Right cardiac atrium (tissue), 5 donors: ENCODE data around the gene DNAJB7. TPM values are rescaled to one million over a fixed set of nuclear protein-coding genes. Genes with fewer than 3 reads are reported as not detected.

Source experiments
- ATAC-seq, 2 donors: fragments of 200-7000 bp; cut with Tn5 transposase; one replicate each; pipeline versions ENCODE4 v1.8.0 to v1.9.1; 2020; ENCODE audit warnings: moderate library complexity in 2 of 2, mild to moderate bottlenecking in 1 of 2
- DNase-seq, 3 donors: peaks; one replicate each; pipeline ENCODE4 v3.0.0-alpha.2; 2020
- H3K27ac ChIP-seq: one replicate; pipeline ENCODE4 v1.5.1; 2013; ENCODE audit warnings: mild to moderate bottlenecking, low read length, control low read depth, moderate library complexity
- H3K27me3 ChIP-seq: one replicate; pipeline ENCODE4 v1.6.1; 2013; ENCODE audit not compliant: control insufficient read depth, insufficient read depth
- H3K4me1 ChIP-seq: one replicate; pipeline ENCODE4 v1.6.1; 2013; ENCODE audit warnings: low read length; ENCODE audit not compliant: control insufficient read depth, insufficient read depth
- H3K4me3 ChIP-seq: one replicate; pipeline ENCODE4 v1.5.1; 2013; ENCODE audit warnings: low read length, control low read depth
- H3K9me3 ChIP-seq: one replicate; pipeline ENCODE4 v1.6.1; 2013; ENCODE audit warnings: low read length; ENCODE audit not compliant: control insufficient read depth
- WGBS: extraction: QIAGEN DNeasy Blood & Tissue Kit; methylation state at CpG from one replicate; pipeline ENCODE4 v1.1.7; 2013; 5-methylcytosine and 5-hydroxymethylcytosine counted together
- intact Hi-C, 4 donors: fragments of 100-400 bp; cut with DNase I; formaldehyde crosslinking; loops; one replicate each; pipeline versions ENCODE4 v1.11.0 to v1.14.0; 2022 to 2023
- long read RNA-seq, 4 donors: library from polyadenylated mRNA; unstranded; transcript quantifications; one replicate each; pipeline ENCODE4 v2.0.0, GENCODE V29; 2020 to 2021
- polyA plus RNA-seq: library from polyadenylated mRNA; stranded (reverse); fragments of 200-250 nt; gene quantifications from one replicate; pipeline ENCODE4 v1.2.3, GENCODE V29; 2013
- total RNA-seq, 4 donors: library from RNA; stranded (reverse); fragmentation: NEBNext Ultra II Directional; extraction: Animal tissue kit (Norgen Biotek cat#: 25700); gene quantifications; one replicate each; pipeline ENCODE4 v1.2.1, GENCODE V29; 2021
- donor health status: healthy with polysubstance abuse.
- donor health status: DM: no; HTN: yes; CAD: no.
- donor health status: DM: no; HTN: no; CAD: no.
- donor health status: DM: no; HTN: yes; CAD: no; lungs with severe emphysema.
- donor health status: DM: yes; HTN: yes; CAD: no.

Gene DNAJB7
- total RNA-seq: not detected
- polyA plus RNA-seq: not detected
- long read RNA-seq, donor 1, partial matches to known transcripts: 0 of 2 reads
- long read RNA-seq, donor 1, other reads (novel, unspliced or antisense): 0 of 2 reads
- long read RNA-seq, donor 2, partial matches to known transcripts: 0 of 1 reads
- long read RNA-seq, donor 2, other reads (novel, unspliced or antisense): 0 of 1 reads
- long read RNA-seq, donor 3, transcript DNAJB7-201 (1 exons, 2,578 nt): major isoform, 9 of 9 reads
- long read RNA-seq, donor 3, partial matches to known transcripts: 0 of 9 reads
- long read RNA-seq, donor 3, other reads (novel, unspliced or antisense): 0 of 9 reads
- long read RNA-seq, donor 4, partial matches to known transcripts: 0 of 2 reads
- long read RNA-seq, donor 4, other reads (novel, unspliced or antisense): 0 of 2 reads

GRCh38 chr22:40862013-40862412, at the start of gene DNAJB7:
TSS of gene DNAJB7 (minus strand) at chr22:40862113. CDS start at chr22:40861994, 119 bp downstream.
- intact Hi-C loops: no loop called here
- H3K4me3 ChIP-seq: no peak within 1 kb of the TSS
- H3K4me1 ChIP-seq: peaks cover 3% of the 10 kb centered on the region
- no peaks in the 10 kb centered on the region for H3K27me3 ChIP-seq
- ATAC-seq (no peak), DNase-seq (no peak)
- H3K9me3 ChIP-seq: no peaks in the 10 kb centered on the region
- H3K27ac ChIP-seq: no peak within 1 kb of the TSS
- WGBS: 94% methylated on average over 3 of the region's 3 CpGs

- Histone ChIP-seq H3K27ac (no peak overlapping the region), H3K27me3 (no peaks in the 10 kb centered on the region), H3K9me3 (no peaks in the 10 kb centered on the region), H3K4me1 (no peaks in the 10 kb centered on the region), H3K4me3 (no peak overlapping the region)
- intact Hi-C loops: no loop called here
- WGBS: 94% methylated on average over 6 of the region's 6 CpGs
- DNase-seq: no peak
- ATAC-seq: no peak
These were observed 47.0 kb upstream of the DNAJB7 start for GRCh38 chr22:40908895-40909294.

DNA sequence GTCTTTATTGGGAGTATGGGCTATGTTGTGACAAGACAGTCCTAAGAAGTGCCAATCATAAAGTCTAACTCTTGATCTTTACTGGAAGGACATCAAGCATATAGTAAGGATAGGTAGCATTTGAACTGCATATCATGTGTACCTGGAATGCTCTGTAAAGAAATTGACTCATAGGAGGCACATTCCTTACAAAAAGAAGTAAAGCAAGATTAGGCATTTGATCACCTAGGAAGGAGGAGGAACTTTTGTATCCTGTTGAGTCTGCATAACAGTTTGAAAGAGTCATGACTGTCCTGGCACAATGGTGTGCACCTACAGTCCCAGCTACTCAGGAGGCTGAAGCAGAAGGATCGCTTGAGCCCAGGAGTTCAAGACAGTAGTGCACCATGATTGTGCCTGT, 42.2 kb upstream of the DNAJB7 start:
- ATAC-seq: no peak
- H3K27ac ChIP-seq: no peak overlapping the region
- 93% methylated on average over 1 of the region's 1 CpG for WGBS
- no peak overlapping the region for H3K4me3 ChIP-seq
- no peaks in the 10 kb centered on the region for H3K27me3 ChIP-seq
- H3K4me1 ChIP-seq: no peaks in the 10 kb centered on the region
- intact Hi-C loops: no loop called here
- no peak for DNase-seq
- H3K9me3 ChIP-seq: no peaks in the 10 kb centered on the region

DNA sequence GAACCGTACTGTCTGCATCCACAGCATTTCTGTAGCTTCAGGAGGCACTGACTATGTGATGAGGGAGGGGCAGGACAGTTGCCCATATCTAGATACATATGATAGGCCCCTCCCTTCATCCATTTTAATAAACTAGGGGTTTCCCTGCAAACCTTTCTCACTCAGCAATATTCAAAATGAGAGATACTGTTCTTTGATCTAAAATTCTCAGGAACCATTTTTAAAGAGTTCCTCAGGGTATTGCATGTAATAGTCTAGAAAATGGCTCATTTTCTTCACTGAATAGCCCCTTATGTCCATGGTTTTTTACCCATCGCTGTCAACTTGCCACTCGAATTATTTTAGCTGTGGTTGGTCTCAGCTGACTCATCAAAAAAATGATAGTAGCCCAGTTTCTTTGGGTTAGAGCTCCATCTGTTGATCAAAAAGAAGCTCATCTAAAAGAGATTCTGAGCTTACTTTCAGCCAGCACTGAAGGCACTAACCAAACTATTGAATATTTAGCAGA, 37.0 kb upstream of the DNAJB7 start:
- H3K27ac ChIP-seq: no peak overlapping the region
- ATAC-seq (peak; percentile 35 to 36), DNase-seq (no peak)
- H3K9me3 ChIP-seq: no peaks in the 10 kb centered on the region
- H3K4me1 ChIP-seq: peaks cover under 1% of the 10 kb centered on the region
- intact Hi-C loops: no loop called here
- H3K27me3 ChIP-seq: no peaks in the 10 kb centered on the region
- H3K4me3 ChIP-seq: no peak overlapping the region
- 39% methylated on average over 3 of the region's 3 CpGs for WGBS

DNA sequence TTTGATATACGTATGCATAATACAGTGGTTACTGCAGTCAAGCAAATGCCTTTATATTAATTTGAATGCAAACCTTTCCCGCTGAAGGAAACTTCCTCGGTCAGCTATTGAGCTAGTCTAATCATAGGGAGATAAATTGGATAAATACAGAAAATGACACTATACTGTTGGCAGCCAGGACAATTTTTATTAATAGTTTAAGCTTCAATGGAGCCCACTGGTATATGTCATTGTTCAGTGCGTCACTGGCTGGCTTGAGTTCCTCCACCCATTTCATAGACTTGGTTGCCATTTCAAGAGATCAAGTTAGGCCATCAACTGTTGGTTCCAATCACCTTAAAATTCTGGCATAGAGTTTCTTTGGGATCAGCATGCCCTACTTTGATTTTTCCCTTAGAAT, 32.5 kb upstream of the DNAJB7 start:
- ATAC-seq (no peak), DNase-seq (no peak)
- intact Hi-C loops: no loop called here
- H3K4me3 ChIP-seq: no peak overlapping the region
- H3K9me3 ChIP-seq: no peaks in the 10 kb centered on the region
- no peaks in the 10 kb centered on the region for H3K27me3 ChIP-seq
- peaks cover 3% of the 10 kb centered on the region for H3K4me1 ChIP-seq
- H3K27ac ChIP-seq: no peak overlapping the region
- WGBS: 66% methylated on average over 4 of the region's 4 CpGs

DNA sequence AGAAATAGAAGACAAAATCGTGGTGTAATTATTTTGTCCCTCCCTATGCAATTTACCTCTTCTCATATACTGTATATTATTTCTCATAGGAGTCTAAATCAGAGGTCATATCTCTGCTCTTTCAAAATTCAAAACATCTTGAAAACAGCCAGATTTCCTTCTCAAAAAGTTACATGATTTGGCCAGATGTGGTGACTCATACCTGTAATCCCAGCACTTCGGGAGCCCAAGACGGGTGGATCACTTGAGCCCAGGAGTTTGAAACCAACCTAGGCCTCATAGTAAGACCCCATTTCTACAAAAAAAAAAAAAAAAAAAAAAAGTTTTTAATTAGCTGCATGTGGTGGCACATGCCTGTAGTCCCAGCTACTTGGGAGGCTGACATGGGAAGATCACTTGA, 29.0 kb upstream of the DNAJB7 start:
- DNase-seq (no peak), ATAC-seq (no peak)
- no peak overlapping the region for H3K27ac ChIP-seq
- intact Hi-C loops: no loop called here
- no peaks in the 10 kb centered on the region for H3K9me3 ChIP-seq
- H3K4me1 ChIP-seq: peaks cover 3% of the 10 kb centered on the region
- 93% methylated on average over 3 of the region's 3 CpGs for WGBS
- no peak overlapping the region for H3K4me3 ChIP-seq
- no peaks in the 10 kb centered on the region for H3K27me3 ChIP-seq

DNA sequence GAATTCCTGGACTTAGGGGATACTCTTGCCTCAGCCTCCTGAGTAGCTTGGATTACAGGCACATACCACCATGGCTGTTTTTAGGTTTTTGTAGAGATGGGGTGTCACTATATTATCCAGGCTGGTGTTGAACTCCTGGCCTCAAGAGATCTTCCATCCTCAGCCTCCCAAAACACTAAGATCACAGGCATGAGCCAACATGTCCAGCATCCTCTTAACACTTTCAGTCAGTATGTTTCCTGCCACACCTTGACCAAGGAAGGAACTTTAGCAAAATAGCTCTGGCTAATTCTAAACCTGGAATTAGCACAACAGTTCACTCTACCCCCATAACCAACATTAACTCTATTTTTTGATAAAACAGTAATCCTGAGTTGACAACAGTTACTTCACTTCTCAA, 27.2 kb upstream of the DNAJB7 start:
- Histone ChIP-seq H3K27ac (no peak overlapping the region), H3K4me3 (no peak overlapping the region), H3K4me1 (peaks cover 3% of the 10 kb centered on the region), H3K27me3 (no peaks in the 10 kb centered on the region), H3K9me3 (no peaks in the 10 kb centered on the region)
- ATAC-seq: no peak
- DNase-seq: no peak
- intact Hi-C loops: no loop called here

GRCh38 chr22:40878922-40879321, 17.0 kb upstream of the DNAJB7 start:
- no peaks in the 10 kb centered on the region for H3K27me3 ChIP-seq
- intact Hi-C loops: no loop called here
- ATAC-seq: peak in 1 of 2 donors; percentile 68
- H3K4me1 ChIP-seq: no peaks in the 10 kb centered on the region
- no peak overlapping the region for H3K27ac ChIP-seq
- no peak for DNase-seq
- WGBS: 74% methylated on average over 2 of the region's 2 CpGs
- no peak overlapping the region for H3K4me3 ChIP-seq
- no peaks in the 10 kb centered on the region for H3K9me3 ChIP-seq

GRCh38 chr22:40877488-40877887, 15.6 kb upstream of the DNAJB7 start:
- no peaks in the 10 kb centered on the region for H3K9me3 ChIP-seq
- ATAC-seq (no peak), DNase-seq (no peak)
- H3K4me1 ChIP-seq: no peaks in the 10 kb centered on the region
- no peak overlapping the region for H3K27ac ChIP-seq
- no peaks in the 10 kb centered on the region for H3K27me3 ChIP-seq
- intact Hi-C loops: no loop called here
- 51% methylated on average over 3 of the region's 3 CpGs for WGBS
- H3K4me3 ChIP-seq: no peak overlapping the region

DNA sequence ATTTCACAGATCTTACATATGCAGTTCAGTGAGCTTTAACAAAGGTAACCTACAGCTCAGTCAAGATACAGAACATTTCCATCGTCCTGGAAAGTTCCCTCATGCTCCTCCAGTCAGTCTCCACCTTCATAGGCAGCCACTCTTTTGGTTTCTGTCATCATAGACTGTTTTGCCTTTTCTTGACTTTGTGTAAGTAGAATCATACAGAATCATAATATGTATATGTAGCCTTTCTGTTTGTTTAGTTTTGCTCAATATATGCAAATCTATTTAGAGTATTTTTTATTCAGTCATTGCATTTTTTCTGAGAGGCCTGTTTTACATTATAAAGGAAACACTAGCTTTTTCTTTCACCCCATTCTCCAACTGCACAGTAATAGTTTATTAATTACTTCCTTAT, 15.0 kb upstream of the DNAJB7 start:
- 65% methylated on average over 1 of the region's 1 CpG for WGBS
- H3K27ac ChIP-seq: no peak overlapping the region
- intact Hi-C loops: no loop called here
- no peak for DNase-seq
- ATAC-seq: no peak
- H3K9me3 ChIP-seq: no peaks in the 10 kb centered on the region
- no peaks in the 10 kb centered on the region for H3K4me1 ChIP-seq
- H3K4me3 ChIP-seq: no peak overlapping the region
- no peaks in the 10 kb centered on the region for H3K27me3 ChIP-seq

DNA sequence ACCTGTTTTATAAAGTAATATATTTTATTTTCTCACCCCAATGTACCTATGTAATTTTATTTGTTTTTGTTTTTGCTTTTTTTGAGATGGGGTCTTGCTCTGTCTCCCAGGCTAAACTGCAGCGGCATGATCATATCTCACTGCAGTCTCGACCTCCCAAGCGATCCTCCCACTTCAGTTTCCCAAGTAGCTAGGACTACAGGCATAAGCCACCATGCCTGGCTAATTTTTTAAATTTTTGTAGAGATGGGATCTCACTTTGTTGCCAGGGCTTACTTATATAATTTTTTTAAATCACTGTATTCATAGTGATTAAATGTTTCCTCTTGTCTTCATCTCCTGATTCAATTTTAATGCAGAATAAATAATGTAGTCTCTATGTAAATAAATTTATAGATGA, 13.2 kb upstream of the DNAJB7 start:
- 89% methylated on average over 3 of the region's 3 CpGs for WGBS

More for the DNA sequence above, 13.2 kb upstream of the DNAJB7 start:
- Histone ChIP-seq H3K27ac (no peak overlapping the region), H3K4me3 (no peak overlapping the region), H3K4me1 (no peaks in the 10 kb centered on the region), H3K27me3 (no peaks in the 10 kb centered on the region), H3K9me3 (no peaks in the 10 kb centered on the region)
- ATAC-seq (no peak), DNase-seq (no peak)
- intact Hi-C loops: no loop called here
